CD8-positive, alpha-beta memory T cell (primary cell): ENCODE measurements around the gene FNDC3B. TPM values are rescaled to one million over a fixed set of nuclear protein-coding genes. Genes with fewer than 3 reads are reported as not detected.

Experiments used
- CTCF ChIA-PET: fragments of 350-600 bp; sonication (Branson Sonifier 250); formaldehyde crosslinking; loops from one replicate; lab custom pipeline; 2021; ENCODE audit warnings: antibody characterized with exemption; lab: Charles Lee
- POLR2A ChIA-PET: fragments of 350-600 bp; sonication (Branson Sonifier 250); formaldehyde crosslinking; loops from one replicate; lab custom pipeline; 2021; ENCODE audit warnings: antibody characterized with exemption; lab: Charles Lee
- DNase-seq, 5 donors: peaks; one replicate each; pipeline versions ENCODE4 v3.0.0 to v3.0.0-alpha.2; 2020 to 2022; ENCODE audit warnings: mixed read lengths in 1 of 5
- H3K27ac ChIP-seq: one replicate; pipeline ENCODE4 v1.7.0; 2013; ENCODE audit warnings: low read depth, mild to moderate bottlenecking, low read length, moderate library complexity
- H3K27me3 ChIP-seq: 2 replicates; pipeline ENCODE4 v1.7.0; 2013; ENCODE audit warnings: low read length, mild to moderate bottlenecking; ENCODE audit not compliant: insufficient read depth, poor library complexity, severe bottlenecking
- H3K36me3 ChIP-seq: 2 replicates; pipeline ENCODE4 v1.7.0; 2013; ENCODE audit warnings: mild to moderate bottlenecking, low read length, moderate library complexity; ENCODE audit not compliant: insufficient read depth
- H3K4me1 ChIP-seq: 2 replicates; pipeline ENCODE4 v1.7.0; 2013; ENCODE audit warnings: mild to moderate bottlenecking, low read length, moderate library complexity; ENCODE audit not compliant: insufficient read depth
- H3K4me3 ChIP-seq: 2 replicates; pipeline ENCODE4 v1.7.0; 2013; ENCODE audit warnings: mild to moderate bottlenecking, low read length
- H3K9me3 ChIP-seq: 2 replicates; pipeline ENCODE4 v1.7.0; 2013; ENCODE audit warnings: mild to moderate bottlenecking, low read length
- H3K27ac Mint-ChIP-seq, 8 donors: one replicate each; pipeline ENCODE4 v1.8.0; 2020 to 2021; ENCODE audit warnings: mixed read lengths in 8 of 8, mild to moderate bottlenecking in 6 of 8, inconsistent platforms in 3 of 8, moderate library complexity in 3 of 8
- H3K27me3 Mint-ChIP-seq, 2 donors: one replicate each; pipeline ENCODE4 v1.8.0; 2020 to 2021; ENCODE audit warnings: mixed read lengths in 2 of 2, mild to moderate bottlenecking in 1 of 2, moderate library complexity in 1 of 2
- H3K36me3 Mint-ChIP-seq, 3 donors: one replicate each; pipeline ENCODE4 v1.8.0; 2020 to 2021; ENCODE audit warnings: mixed read lengths in 3 of 3, inconsistent platforms in 1 of 3, mild to moderate bottlenecking in 1 of 3
- H3K4me1 Mint-ChIP-seq, 3 donors: one replicate each; pipeline ENCODE4 v1.8.0; 2020 to 2021; ENCODE audit warnings: mixed read lengths in 3 of 3, inconsistent platforms in 1 of 3, mild to moderate bottlenecking in 1 of 3
- H3K4me3 Mint-ChIP-seq, 7 donors: one replicate each; pipeline ENCODE4 v1.8.0; 2020 to 2021; ENCODE audit warnings: mixed read lengths in 7 of 7, mild to moderate bottlenecking in 6 of 7, moderate library complexity in 4 of 7, inconsistent platforms in 2 of 7
- H3K9me3 Mint-ChIP-seq, 5 donors: one replicate each; pipeline ENCODE4 v1.8.0; 2020 to 2022; ENCODE audit warnings: mixed read lengths in 5 of 5, mild to moderate bottlenecking in 3 of 5, moderate library complexity in 2 of 5, inconsistent platforms in 1 of 5
- polyA plus RNA-seq: library from polyadenylated mRNA; unstranded; fragments of 300-500 nt; fragmentation: Illumina TruSeq; gene quantifications from one replicate; pipeline ENCODE4 v1.2.3, GENCODE V29; 2021
- total RNA-seq, 2 experiments: library from RNA; stranded (reverse); gene quantifications; one replicate each; pipeline ENCODE4 v1.2.3, GENCODE V29; 2021

The FNDC3B gene
- total and polyA plus RNA-seq, 3 experiments from 2014 or later = 8.7 to 18.6 (median 17.4) TPM

DNA sequence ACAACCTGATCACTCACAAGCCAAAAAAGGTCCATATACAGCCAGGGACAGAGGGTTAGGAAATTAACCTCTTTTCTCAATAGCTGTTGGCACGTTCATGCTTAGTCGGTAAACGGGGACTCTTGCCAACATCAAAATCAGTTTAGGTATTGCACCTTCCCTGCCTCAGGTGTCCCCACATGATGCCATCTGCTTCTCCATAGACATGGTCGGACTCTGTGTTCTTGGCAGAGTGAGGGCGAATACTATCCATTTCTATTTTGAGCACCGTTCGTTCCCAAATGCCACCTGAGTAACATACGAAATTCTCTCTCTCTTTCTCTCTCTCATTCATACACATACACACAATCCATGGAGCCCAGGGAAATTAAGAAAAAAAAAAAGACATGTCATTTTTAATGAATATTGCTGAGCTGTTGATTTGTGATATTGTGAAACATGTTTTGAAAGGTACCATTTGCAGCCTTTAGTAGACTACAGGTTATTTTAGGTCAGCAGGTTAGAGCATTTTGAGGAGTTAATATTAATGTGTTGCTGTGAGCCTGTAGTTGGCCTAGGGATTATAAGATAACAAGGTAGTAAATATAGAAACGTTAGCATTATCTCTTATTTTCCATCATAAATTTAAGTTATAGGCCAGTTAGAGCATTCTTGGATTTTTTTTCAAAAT, 330.3 kb downstream of the FNDC3B start:
- H3K36me3 ChIP-seq = no peaks in the 10 kb centered on the region
- Mint-ChIP-seq H3K27ac (no peak overlapping the region), H3K4me3 (no peak overlapping the region), H3K9me3 (no peaks in the 10 kb centered on the region), H3K36me3 (peaks cover 0 to 32% (median 13%) of the 10 kb centered on the region in 3 donors), H3K27me3 (no peaks in the 10 kb centered on the region), H3K4me1 (no peaks in the 10 kb centered on the region)
- no peak for DNase-seq
- no peaks in the 10 kb centered on the region for H3K4me1 ChIP-seq
- no peaks in the 10 kb centered on the region for H3K9me3 ChIP-seq
- H3K27me3 ChIP-seq = no peaks in the 10 kb centered on the region
- ChIA-PET CTCF (no interaction called here), POLR2A (no interaction called here)
- no peak overlapping the region for H3K27ac ChIP-seq
- H3K4me3 ChIP-seq = no peak overlapping the region

DNA sequence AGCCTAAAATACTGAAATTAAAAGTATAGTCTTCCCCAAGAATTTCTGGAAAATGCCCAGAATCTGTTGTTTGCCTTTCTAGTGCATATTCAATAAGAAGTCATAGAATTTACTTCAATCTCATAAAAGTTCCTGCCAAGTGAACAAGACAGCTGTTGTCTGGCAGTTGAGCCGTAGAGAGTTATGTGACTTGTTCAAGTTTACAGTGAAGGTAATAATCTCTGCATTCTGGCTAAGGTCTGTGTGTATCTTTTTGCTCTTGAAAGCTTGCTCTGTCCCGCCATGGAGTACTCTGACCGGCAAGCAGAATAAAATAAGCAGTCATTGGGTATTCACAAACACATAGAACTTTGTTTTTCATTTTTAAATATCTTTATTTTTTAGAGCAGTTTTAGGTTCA, 331.0 kb downstream of the FNDC3B start:
- peaks cover 0 to 32% (median 15%) of the 10 kb centered on the region in 3 donors for H3K36me3 Mint-ChIP-seq
- CTCF ChIA-PET = no interaction called here
- H3K4me1 Mint-ChIP-seq = no peaks in the 10 kb centered on the region

DNA sequence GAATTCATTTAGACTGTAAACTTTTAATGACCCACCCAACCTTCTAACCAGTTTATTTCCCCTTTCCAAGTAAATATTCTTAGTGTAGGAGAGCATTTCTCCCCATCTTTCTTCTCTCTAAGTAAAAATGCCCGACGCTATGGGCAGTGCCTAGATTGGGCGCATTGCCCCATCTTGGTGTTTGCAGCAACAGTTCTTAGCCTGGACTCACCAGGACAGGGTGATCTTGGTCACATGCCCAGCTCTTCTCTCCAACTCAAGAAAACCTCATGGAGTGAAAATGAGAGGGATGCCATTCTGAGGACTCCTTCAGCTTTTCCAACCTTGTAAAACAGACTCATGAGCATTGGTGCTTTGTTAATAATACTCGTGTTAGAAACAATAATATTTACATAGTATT, 332.2 kb downstream of the FNDC3B start:
- DNase-seq = no peak
- ChIA-PET POLR2A (no interaction called here), CTCF (no interaction called here)
- Mint-ChIP-seq H3K4me3 (no peak overlapping the region), H3K4me1 (no peaks in the 10 kb centered on the region), H3K36me3 (peaks cover 4 to 32% (median 12%) of the 10 kb centered on the region in 3 donors), H3K27ac (no peak overlapping the region), H3K9me3 (no peaks in the 10 kb centered on the region), H3K27me3 (no peaks in the 10 kb centered on the region)
- Histone ChIP-seq H3K27me3 (no peaks in the 10 kb centered on the region), H3K27ac (no peak overlapping the region), H3K4me1 (no peaks in the 10 kb centered on the region), H3K4me3 (no peak overlapping the region), H3K36me3 (no peaks in the 10 kb centered on the region), H3K9me3 (no peaks in the 10 kb centered on the region)

More for the DNA sequence above, 331.0 kb downstream of the FNDC3B start:
- no peak overlapping the region for H3K4me3 ChIP-seq
- no peaks in the 10 kb centered on the region for H3K36me3 ChIP-seq
- no peak overlapping the region for H3K27ac Mint-ChIP-seq
- no peaks in the 10 kb centered on the region for H3K9me3 ChIP-seq
- no peaks in the 10 kb centered on the region for H3K27me3 ChIP-seq
- no peaks in the 10 kb centered on the region for H3K27me3 Mint-ChIP-seq
- H3K9me3 Mint-ChIP-seq = no peaks in the 10 kb centered on the region
- DNase-seq = no peak
- no peak overlapping the region for H3K4me3 Mint-ChIP-seq
- H3K4me1 ChIP-seq = no peaks in the 10 kb centered on the region
- H3K27ac ChIP-seq = no peak overlapping the region
- POLR2A ChIA-PET = no interaction called here

DNA sequence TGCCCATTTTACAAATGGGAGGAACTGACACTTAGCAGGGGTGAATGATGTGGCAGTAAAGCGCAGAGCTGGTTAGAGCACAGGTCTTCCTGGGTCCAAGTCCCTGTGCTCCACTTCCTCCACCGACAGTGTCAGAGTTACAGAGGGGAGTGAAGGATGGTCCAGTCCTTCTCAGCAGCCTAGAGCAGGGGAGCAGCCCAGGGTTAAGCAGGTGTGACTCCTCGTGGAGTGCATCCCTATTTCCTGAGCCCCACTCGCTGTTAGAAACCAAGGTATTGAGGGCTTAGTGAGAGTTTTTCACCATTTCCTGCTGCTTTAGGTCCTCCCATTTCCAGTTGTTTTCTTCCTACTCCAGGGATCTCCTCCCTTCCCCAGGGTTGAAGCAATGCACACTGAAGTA, 333.5 kb downstream of the FNDC3B start:
- Mint-ChIP-seq H3K36me3 (peaks cover 13 to 35% (median 17%) of the 10 kb centered on the region in 3 donors), H3K9me3 (no peaks in the 10 kb centered on the region), H3K4me3 (no peak overlapping the region), H3K27me3 (no peaks in the 10 kb centered on the region), H3K4me1 (no peaks in the 10 kb centered on the region), H3K27ac (no peak overlapping the region)
- peaks cover 5% of the 10 kb centered on the region for H3K36me3 ChIP-seq
- H3K27me3 ChIP-seq = no peaks in the 10 kb centered on the region
- no peaks in the 10 kb centered on the region for H3K4me1 ChIP-seq
- DNase-seq = no peak
- no peaks in the 10 kb centered on the region for H3K9me3 ChIP-seq
- POLR2A ChIA-PET = no interaction called here
- H3K27ac ChIP-seq = no peak overlapping the region
- H3K4me3 ChIP-seq = no peak overlapping the region
- CTCF ChIA-PET = no interaction called here

DNA sequence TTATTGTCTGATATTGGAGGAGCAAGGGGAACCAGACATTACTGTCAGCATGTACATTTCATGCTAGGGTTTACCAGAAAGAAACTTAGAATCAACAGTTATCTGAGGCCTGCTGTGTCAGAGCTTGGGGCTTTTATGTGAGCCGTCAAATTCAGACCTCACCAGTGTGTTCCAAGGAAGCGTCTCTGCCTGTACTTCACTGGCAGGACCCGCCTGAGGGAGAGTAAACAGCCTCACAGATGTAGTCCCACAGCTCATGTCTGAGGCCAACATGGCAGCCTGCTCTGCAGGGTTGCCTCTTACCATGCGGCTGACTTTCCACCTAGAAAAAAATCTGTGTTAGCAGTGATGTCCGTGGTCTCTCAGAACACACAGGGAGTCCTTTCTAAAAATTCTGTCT, 334.5 kb downstream of the FNDC3B start:
- no peak overlapping the region for H3K27ac Mint-ChIP-seq
- Histone ChIP-seq H3K4me1 (no peaks in the 10 kb centered on the region), H3K4me3 (no peak overlapping the region), H3K9me3 (no peaks in the 10 kb centered on the region), H3K27ac (no peak overlapping the region), H3K36me3 (peaks cover 10% of the 10 kb centered on the region), H3K27me3 (no peaks in the 10 kb centered on the region)
- ChIA-PET CTCF (no interaction called here), POLR2A (no interaction called here)
- peaks cover 0 to 2% (median 0%) of the 10 kb centered on the region in 5 donors for H3K9me3 Mint-ChIP-seq
- no peak overlapping the region for H3K4me3 Mint-ChIP-seq
- DNase-seq = no peak
- H3K36me3 Mint-ChIP-seq = peaks cover 21 to 45% (median 27%) of the 10 kb centered on the region in 3 donors
- H3K4me1 Mint-ChIP-seq = no peaks in the 10 kb centered on the region
- H3K27me3 Mint-ChIP-seq = no peaks in the 10 kb centered on the region

DNA sequence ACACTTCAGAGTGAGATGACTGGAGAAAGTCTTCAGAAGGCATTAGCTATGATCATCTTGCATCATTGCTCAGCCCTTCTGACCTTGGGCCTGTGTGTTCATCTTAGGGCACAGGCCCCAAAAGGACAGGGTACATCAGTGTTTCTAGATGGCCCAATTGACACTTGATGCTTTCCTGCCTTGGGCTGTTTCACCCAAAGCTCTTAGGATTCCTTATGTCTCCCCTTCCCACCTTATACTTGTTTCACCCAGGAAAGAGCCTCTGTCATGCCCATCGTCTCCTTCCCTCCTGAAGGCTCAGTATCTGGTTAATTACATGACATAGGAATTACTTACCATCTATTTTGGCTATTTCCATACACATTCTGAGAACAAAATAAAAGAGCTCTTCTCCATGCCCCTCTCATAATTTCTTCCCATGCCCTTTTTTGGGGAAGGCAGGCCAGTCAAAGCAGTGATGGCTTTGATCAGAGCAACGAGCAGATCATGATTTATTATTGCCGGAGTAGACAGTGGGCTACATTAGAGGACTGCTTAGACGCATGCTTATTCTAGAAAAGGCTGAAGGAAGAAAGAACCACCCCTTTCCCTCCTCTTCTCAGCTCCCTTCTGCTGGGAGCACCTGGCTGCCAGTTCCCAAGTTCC, 335.9 kb downstream of the FNDC3B start:
- H3K4me3 Mint-ChIP-seq = no peak overlapping the region
- H3K4me1 Mint-ChIP-seq = no peaks in the 10 kb centered on the region
- peaks cover 30 to 53% (median 42%) of the 10 kb centered on the region in 3 donors for H3K36me3 Mint-ChIP-seq
- no peak for DNase-seq
- no peak overlapping the region for H3K27ac Mint-ChIP-seq
- Histone ChIP-seq H3K4me3 (no peak overlapping the region), H3K9me3 (no peaks in the 10 kb centered on the region), H3K27me3 (no peaks in the 10 kb centered on the region), H3K27ac (no peak overlapping the region), H3K36me3 (peaks cover 14% of the 10 kb centered on the region), H3K4me1 (no peaks in the 10 kb centered on the region)
- no peaks in the 10 kb centered on the region for H3K27me3 Mint-ChIP-seq
- CTCF ChIA-PET = no interaction called here
- H3K9me3 Mint-ChIP-seq = peaks cover 0 to 8% (median 0%) of the 10 kb centered on the region in 5 donors
- POLR2A ChIA-PET = no interaction called here

DNA sequence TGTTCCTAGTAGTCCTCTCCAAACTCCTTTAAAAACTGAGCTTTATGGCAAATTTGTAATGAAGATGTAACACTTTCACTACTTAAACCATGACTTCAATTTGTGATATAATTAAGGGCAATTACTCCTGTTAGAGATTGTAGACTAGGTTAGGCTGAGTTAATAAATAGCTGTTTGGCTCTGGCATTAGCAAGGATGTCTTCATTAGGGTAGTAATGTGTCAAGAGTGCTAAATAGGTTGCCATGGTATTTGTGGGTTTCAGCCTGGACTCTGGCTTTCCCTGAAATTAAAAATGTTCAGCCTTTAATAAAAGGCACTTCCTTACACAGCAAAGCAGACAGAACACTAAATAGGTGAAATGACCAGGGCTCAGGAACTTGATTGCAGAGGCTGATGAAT, 337.0 kb downstream of the FNDC3B start:
- no peak for DNase-seq
- Mint-ChIP-seq H3K36me3 (peaks cover 41 to 60% (median 52%) of the 10 kb centered on the region in 3 donors), H3K27me3 (no peaks in the 10 kb centered on the region), H3K4me3 (no peak overlapping the region), H3K27ac (no peak overlapping the region), H3K4me1 (no peaks in the 10 kb centered on the region), H3K9me3 (peaks cover 0 to 18% (median 3%) of the 10 kb centered on the region in 5 donors)
- H3K4me3 ChIP-seq = no peak overlapping the region
- ChIA-PET CTCF (no interaction called here), POLR2A (no interaction called here)
- no peaks in the 10 kb centered on the region for H3K27me3 ChIP-seq
- H3K4me1 ChIP-seq = no peaks in the 10 kb centered on the region
- no peaks in the 10 kb centered on the region for H3K9me3 ChIP-seq
- H3K36me3 ChIP-seq = peaks cover 14% of the 10 kb centered on the region
- no peak overlapping the region for H3K27ac ChIP-seq

DNA sequence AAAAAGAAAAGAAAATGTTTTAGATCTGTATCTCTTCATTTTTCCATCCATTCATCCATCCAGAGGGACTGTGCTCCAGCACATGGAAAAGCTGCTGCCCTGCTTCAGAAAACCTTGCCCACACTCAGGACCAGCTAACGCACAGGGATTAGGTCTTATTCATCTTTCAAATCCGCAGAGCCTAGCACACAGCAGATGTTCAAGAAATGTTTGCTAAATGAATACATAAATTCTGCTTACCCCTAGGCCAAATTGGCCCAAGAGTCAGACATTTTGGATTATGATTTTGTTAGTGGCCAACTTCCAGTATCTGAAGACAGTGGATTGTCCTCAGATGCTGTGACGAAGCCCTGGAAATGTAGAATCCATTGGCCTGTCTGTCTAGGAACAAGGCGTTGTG, 337.5 kb downstream of the FNDC3B start:
- peaks cover 0 to 18% (median 4%) of the 10 kb centered on the region in 5 donors for H3K9me3 Mint-ChIP-seq
- H3K4me1 Mint-ChIP-seq = no peaks in the 10 kb centered on the region
- H3K27ac Mint-ChIP-seq = peak overlapping the region in 1 of 8 donors; percentile 17
- H3K4me3 Mint-ChIP-seq = no peak overlapping the region
- Histone ChIP-seq H3K27me3 (no peaks in the 10 kb centered on the region), H3K36me3 (peaks cover 14% of the 10 kb centered on the region), H3K27ac (no peak overlapping the region), H3K9me3 (no peaks in the 10 kb centered on the region), H3K4me1 (no peaks in the 10 kb centered on the region), H3K4me3 (no peak overlapping the region)
- CTCF ChIA-PET = no interaction called here
- peaks cover 42 to 62% (median 57%) of the 10 kb centered on the region in 3 donors for H3K36me3 Mint-ChIP-seq
- no peak for DNase-seq
- POLR2A ChIA-PET = no interaction called here
- H3K27me3 Mint-ChIP-seq = no peaks in the 10 kb centered on the region
